Measurements from ENCODE around the gene SPARC. TPM values are rescaled to one million over a fixed set of nuclear protein-coding genes. Genes with fewer than 3 reads are reported as not detected.

SPARC gene
- polyA plus RNA-seq, 3 donors, result 1,921 to 2,648 (median 2,320) TPM

DNA sequence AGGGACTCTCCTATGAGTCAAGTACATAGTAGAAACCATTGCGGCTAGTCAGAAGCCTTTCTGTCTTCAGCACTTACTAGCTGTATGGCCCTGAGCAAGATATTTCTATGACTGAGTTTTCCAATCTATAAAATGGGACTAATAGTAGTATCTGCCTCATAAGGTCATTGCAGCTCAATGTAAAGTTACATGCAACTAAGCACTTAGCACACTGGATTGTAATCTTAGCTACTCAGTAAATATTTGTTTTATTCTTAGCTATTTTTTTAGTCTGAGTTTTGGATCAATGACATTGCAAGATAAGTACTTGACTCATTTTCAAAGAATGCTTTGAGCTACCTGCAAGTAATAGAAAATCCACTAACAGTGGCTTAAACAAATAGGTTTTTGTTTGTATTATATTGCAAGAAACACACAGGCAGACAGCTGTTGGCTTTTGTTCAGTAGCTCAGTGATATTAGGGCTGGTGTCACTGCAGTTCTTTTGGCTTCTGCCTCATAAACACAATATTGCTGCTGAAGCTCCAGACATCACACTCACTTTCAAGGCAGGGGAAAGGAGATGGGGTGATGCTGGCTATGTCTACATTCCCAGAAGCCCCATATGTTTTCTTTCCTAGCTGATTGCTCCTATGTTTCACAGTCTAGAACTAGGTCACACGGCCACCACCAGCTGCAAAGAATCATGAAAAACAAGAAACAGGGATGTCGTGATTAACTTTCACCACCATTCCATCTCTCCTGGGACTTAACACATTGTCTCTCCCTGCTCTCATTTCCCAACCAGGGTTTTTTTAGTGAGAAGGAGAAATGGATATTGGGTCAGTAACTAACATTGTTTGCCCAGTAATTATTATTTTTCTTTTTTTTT, 68.6 kb downstream of the SPARC start:
- DNase-seq (ENCODE audit: extremely low read depth in 1 of 11, low read depth in 9 of 11, low spot score in 4 of 11), result no peak

DNA sequence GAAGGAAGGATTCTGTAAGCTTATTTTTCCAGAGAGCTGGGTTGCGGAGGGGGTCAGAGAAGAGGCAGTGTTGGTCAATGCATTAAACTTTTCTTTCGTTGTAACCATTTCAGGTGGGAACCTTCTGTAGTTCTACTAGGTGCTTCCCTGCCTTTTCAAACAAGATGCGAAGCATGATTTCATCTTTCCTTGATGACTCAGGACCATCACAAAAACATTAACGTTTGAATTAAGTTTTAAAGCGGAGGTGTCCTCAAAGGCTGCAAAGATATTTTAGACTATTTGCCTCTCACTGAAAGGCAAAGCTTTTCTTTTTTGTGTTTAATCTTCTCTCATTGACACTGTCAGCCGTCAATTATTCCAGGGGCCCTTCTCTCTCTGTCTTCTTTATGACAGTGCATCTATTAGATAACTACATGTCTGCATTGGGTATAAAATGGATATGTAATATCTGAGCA, 69.3 kb downstream of the SPARC start:
- no peak for DNase-seq (ENCODE audit: extremely low read depth in 1 of 11, low read depth in 9 of 11, low spot score in 4 of 11)

DNA sequence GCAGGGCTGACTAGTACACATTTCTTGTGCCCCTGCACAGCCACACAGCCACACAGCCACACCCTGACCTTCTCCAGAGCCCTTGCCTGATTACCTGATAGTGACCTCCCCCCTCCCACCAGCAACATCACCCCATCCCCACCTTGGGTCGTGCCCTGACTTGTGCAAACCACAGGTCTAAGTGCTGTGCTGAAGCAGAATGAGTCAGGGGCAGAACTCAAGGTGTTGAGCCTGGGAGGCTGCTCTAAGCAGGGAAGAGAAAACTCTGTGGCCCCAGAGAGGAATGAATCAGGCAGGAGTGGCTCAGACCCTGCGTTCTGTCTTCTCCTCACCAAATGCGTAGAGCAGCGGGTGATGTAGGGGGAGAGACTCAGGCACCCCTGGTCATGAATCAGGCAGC, 71.3 kb downstream of the SPARC start:
- no peak for DNase-seq (ENCODE audit: extremely low read depth in 1 of 11, low read depth in 9 of 11, low spot score in 4 of 11)

DNA sequence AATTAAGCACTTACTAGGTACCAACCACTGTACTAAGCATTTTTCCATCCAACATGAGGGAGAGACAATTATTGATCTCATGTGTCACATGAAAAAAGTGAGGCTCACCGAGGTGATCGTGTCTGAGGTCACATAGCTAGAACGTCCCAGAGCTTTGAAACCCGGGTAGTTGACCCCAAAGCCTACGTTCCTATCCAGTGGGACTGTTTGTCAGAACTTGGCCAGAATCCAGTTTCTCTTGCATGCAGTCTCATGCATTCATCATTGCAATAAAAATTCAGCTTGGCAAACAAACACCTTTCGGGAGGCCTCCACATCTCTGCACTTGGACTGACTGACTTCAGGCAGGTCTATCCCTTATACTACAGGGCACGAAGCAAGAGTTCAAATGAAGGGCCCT, 72.2 kb downstream of the SPARC start:
- no peak for DNase-seq (ENCODE audit: extremely low read depth in 1 of 11, low read depth in 9 of 11, low spot score in 4 of 11)

DNA sequence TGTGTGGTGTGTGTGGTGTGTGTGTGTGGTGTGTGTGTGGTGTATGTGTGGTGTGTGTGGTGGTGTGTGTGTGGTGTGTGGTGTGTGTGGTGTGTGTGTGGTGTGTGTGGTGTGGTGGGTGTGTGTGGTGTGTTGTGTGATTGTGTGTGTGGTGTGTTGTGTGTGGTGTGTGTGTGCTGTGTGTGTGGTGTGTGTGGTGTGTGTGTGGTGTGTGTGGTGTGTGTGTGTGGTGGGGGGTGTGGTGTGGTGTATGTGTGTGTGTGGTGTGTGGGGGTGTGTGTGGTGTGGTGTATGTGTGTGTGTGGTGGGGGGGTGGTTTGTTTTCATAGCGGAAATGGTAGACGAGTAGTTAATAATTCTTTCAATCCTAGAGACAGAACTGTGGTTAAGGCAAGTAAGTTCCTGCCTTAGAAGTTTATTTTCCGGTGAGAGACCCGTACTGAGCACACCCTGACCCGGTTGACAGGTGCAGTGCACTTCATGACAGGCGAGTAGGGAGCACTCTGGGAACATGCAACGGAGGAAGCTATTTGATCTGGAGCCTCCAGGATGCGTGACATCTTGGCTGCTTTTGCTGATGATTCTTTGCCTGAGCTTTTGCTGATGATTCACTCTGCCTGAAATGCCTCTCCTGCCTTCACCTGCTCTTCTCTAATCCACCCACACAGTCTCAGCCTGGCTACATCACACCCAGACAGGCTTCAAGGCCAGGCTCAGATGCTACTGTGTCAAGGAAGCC, 73.9 kb downstream of the SPARC start:
- no peak for DNase-seq (ENCODE audit: extremely low read depth in 1 of 11, low read depth in 9 of 11, low spot score in 4 of 11)

DNA sequence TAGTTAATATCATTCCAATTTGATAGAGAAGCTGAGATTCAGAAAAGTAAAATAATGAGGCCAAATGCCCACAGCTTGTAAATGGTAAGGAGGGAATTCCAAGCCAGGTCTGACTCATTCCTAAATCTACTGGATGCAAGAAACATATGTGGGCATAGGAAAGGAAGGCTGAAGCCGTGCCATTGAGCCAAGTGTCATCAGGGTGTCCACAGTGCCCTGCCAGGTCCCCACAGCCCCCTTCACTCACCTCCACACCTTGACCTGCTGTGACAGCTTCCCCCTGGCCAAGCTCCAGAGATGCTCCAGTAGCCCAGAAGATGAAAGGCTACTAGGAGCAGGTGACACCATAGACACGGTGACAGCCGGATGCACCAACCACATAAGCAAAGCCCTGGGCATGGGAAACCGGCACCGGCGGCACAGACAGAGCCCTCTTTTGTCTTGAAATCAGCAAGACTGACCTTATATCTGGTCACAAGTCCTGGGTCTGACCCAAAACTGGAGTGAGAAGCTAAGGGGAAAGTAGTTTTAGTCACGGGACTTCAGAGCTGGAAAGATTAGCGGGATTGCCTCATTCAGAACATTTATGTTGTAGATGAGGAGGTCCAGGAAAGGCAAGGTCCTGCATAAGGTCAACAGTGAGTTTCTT, 75.5 kb downstream of the SPARC start:
- DNase-seq (ENCODE audit: extremely low read depth in 1 of 11, low read depth in 9 of 11, low spot score in 4 of 11), result no peak

Other genes starting within 250 kb of the SPARC start
- 10 to 100 TPM in 1 of 3 donors, 1 to 10 TPM in 2; 7.8 to 10.1 (median 9.0) TPM for gene SLC36A1, start 239.3 kb downstream of the SPARC start, polyA plus RNA-seq (ENCODE audit: insufficient read length in 3 of 3)
- 1 to 10 TPM; 4.6 to 9.8 (median 6.2) TPM for gene FAT2, start 95.6 kb downstream of the SPARC start, polyA plus RNA-seq (ENCODE audit: insufficient read length in 3 of 3)
- 100 to 1,000 TPM; 109 to 123 (median 109) TPM for gene ATOX1, start 71.7 kb upstream of the SPARC start, polyA plus RNA-seq (ENCODE audit: insufficient read length in 3 of 3)
- gene G3BP1, start 85.0 kb upstream of the SPARC start, polyA plus RNA-seq (ENCODE audit: insufficient read length in 3 of 3), result 100 to 1,000 TPM; 155 to 179 (median 167) TPM
- not detected for gene GLRA1, start 237.9 kb upstream of the SPARC start, polyA plus RNA-seq (ENCODE audit: insufficient read length in 3 of 3)

Data from renal cortex interstitium (tissue), 11 donors.